Adrenal gland (tissue), 5 donors: ENCODE results near the gene EHMT1.

Source experiments
- POLR2A ChIP-seq, 2 donors: fragments of 450-650 bp; IDR thresholded peaks; one replicate each; pipeline ENCODE4 v1.6.1; 2017; ENCODE audit warnings: antibody characterized with exemption in 2 of 2, mild to moderate bottlenecking in 2 of 2, moderate library complexity in 1 of 2
- TF ChIP-seq, protein P1 (sequence below), 6 experiments: fragments of 450-650 bp in 4 of 6; fragments of 200-600 bp in 2 of 6; sonication (generic) in 1 of 6; IDR thresholded peaks; 1 replicate in 5 of 6; 2 replicates in 1 of 6; pipeline versions ENCODE4 v1.5.1 to v1.8.0; 2016 to 2021; ENCODE audit warnings: antibody characterized with exemption in 6 of 6, mild to moderate bottlenecking in 2 of 6, moderate library complexity in 1 of 6
- donor health status: DM: no; HTN: no; CAD: no.

DNA sequence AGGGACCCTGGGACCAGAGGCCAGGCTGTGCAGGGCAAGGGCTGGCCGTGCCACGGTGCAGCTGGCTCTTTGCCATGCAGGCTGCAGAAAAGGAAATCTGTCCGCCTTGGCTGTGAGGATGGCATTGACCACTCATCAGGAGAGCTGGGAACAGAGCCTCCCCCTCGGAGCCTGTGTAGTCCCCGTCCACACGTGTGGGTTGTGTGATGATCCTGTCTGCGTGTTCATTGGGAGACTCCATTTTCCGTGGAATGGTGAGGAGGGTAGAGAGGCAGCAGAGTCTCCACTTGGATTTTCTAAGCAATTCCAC lies 47.7 kb downstream of the EHMT1 start:
- TF ChIP-seq, protein P1, sequence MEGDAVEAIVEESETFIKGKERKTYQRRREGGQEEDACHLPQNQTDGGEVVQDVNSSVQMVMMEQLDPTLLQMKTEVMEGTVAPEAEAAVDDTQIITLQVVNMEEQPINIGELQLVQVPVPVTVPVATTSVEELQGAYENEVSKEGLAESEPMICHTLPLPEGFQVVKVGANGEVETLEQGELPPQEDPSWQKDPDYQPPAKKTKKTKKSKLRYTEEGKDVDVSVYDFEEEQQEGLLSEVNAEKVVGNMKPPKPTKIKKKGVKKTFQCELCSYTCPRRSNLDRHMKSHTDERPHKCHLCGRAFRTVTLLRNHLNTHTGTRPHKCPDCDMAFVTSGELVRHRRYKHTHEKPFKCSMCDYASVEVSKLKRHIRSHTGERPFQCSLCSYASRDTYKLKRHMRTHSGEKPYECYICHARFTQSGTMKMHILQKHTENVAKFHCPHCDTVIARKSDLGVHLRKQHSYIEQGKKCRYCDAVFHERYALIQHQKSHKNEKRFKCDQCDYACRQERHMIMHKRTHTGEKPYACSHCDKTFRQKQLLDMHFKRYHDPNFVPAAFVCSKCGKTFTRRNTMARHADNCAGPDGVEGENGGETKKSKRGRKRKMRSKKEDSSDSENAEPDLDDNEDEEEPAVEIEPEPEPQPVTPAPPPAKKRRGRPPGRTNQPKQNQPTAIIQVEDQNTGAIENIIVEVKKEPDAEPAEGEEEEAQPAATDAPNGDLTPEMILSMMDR (IDR thresholded peaks at IDR 0.05), result no peak
- TF ChIP-seq POLR2A (IDR thresholded peaks at IDR 0.05), result no peak
